GM08714 (cell line): Measurements from ENCODE around the gene MTX1.

Experiments
- H3K4me3 ChIP-seq: fragments of 200-500 bp; sonication (Bioruptor generic); 2 replicates; pipeline ENCODE4 v1.5.1; 2014; ENCODE audit warnings: mild to moderate bottlenecking, low read length, inconsistent platforms
- ZNF274 ChIP-seq: IDR thresholded peaks from 2 replicates; pipeline ENCODE4 v1.6.1; 2012; ENCODE audit warnings: mild to moderate bottlenecking, low read depth, low read length

The MTX1 gene

GRCh38 chr1:155170806-155171205 is 37.7 kb upstream of the MTX1 start:
- no peak for TF ChIP-seq ZNF274
- no peak overlapping the region for H3K4me3 ChIP-seq

- no peak for TF ChIP-seq ZNF274
- H3K4me3 ChIP-seq, result peak overlapping the region; percentile 93
Observed at GRCh38 chr1:155171836-155172731, 36.4 kb upstream of the MTX1 start.

- TF ChIP-seq ZNF274, result no peak
Observed at GRCh38 chr1:155172732-155173477, 35.6 kb upstream of the MTX1 start, which contains the start of gene KRTCAP2. Gene KRTCAP2 (minus strand): TSS chr1:155173304. CDS start chr1:155173224, 80 bp downstream.

GRCh38 chr1:155173478-155174323 is 34.8 kb upstream of the MTX1 start, which contains the start of gene TRIM46:
Gene TRIM46 (plus strand): TSS chr1:155173849. CDS start chr1:155173967, 118 bp downstream.
- no peak for TF ChIP-seq ZNF274

More at GRCh38 chr1:155172732-155173477, 35.6 kb upstream of the MTX1 start, which contains the start of gene KRTCAP2:
- peak within 1 kb of the TSS; percentile 93 for H3K4me3 ChIP-seq

GRCh38 chr1:155174324-155175280 is 33.9 kb upstream of the MTX1 start:
- peak overlapping the region; percentile 0; the same call in 1 of the 2 replicates for H3K4me3 ChIP-seq
- TF ChIP-seq ZNF274, result no peak

More at GRCh38 chr1:155173478-155174323, 34.8 kb upstream of the MTX1 start, which contains the start of gene TRIM46:
- peak within 1 kb of the TSS; percentile 93 for H3K4me3 ChIP-seq

GRCh38 chr1:155175281-155175926 is 33.1 kb upstream of the MTX1 start:
- TF ChIP-seq ZNF274, result no peak
- H3K4me3 ChIP-seq, result no peak overlapping the region

GRCh38 chr1:155175927-155176371 is 32.5 kb upstream of the MTX1 start:
- TF ChIP-seq ZNF274, result no peak
- H3K4me3 ChIP-seq, result no peak overlapping the region

- TF ChIP-seq ZNF274, result no peak
- no peak overlapping the region for H3K4me3 ChIP-seq
Observed at GRCh38 chr1:155176544-155177071, 31.9 kb upstream of the MTX1 start.

- H3K4me3 ChIP-seq, result no peak overlapping the region
- no peak for TF ChIP-seq ZNF274
Observed at GRCh38 chr1:155177192-155177917, 31.1 kb upstream of the MTX1 start.

- no peak for TF ChIP-seq ZNF274
- no peak overlapping the region for H3K4me3 ChIP-seq
Observed at GRCh38 chr1:155177918-155178281, 30.6 kb upstream of the MTX1 start.

GRCh38 chr1:155178441-155179111 is 29.9 kb upstream of the MTX1 start:
- no peak overlapping the region for H3K4me3 ChIP-seq
- TF ChIP-seq ZNF274, result no peak
